ENCODE measurements around the gene UROS. TPM values are rescaled to one million over a fixed set of nuclear protein-coding genes. Genes with fewer than 3 reads are reported as not detected.

UROS gene
- polyA plus RNA-seq, 1 of the 3 experiments (the other 2 are of a cell fraction), result 49.2 TPM

- TF ChIP-seq REST (IDR thresholded peaks at IDR 0.05; ENCODE audit: low read depth, low read length) (no peak), ELF1 (IDR thresholded peaks at IDR 0.05) (no peak), FOXM1 (IDR thresholded peaks at IDR 0.05; ENCODE audit: low read depth) (no peak), YY1 (IDR thresholded peaks at IDR 0.05; ENCODE audit: low read depth) (no peak), JUND (IDR thresholded peaks at IDR 0.05) (no peak)
Measured at GRCh38 chr10:125795637-125796190, 27.3 kb downstream of the UROS start (continued).

- POLR2A ChIA-PET, result no interaction called here
- H3K4me2 ChIP-seq, result no peak overlapping the region
- no peaks in the 10 kb centered on the region for H3K9me2 ChIP-seq
- H3K79me2 ChIP-seq (ENCODE audit: insufficient read depth), result no peaks in the 10 kb centered on the region
- no CpG with 5 or more reads among the region's 2 CpGs for WGBS (ENCODE audit: low lambda C conversion rate)
- H3K36me3 ChIP-seq (replicated peaks in 1 of 2; ENCODE audit: control insufficient read depth in 1 of 2, insufficient read depth in 2 of 2, low read length in 1 of 2), result peaks cover 10 to 67% of the 10 kb centered on the region in 2 experiments
- no peaks in the 10 kb centered on the region for H3K27me3 ChIP-seq (ENCODE audit: insufficient read depth)
- H3K4me3 ChIP-seq (ENCODE audit: low read depth in 2 of 2, low read length in 1 of 2), result no peak overlapping the region
- no peaks in the 10 kb centered on the region for H3K9me3 ChIP-seq
- H3F3A ChIP-seq (replicated peaks; ENCODE audit: insufficient read depth), result no peaks in the 10 kb centered on the region
- no peak overlapping the region for H3K27ac ChIP-seq (ENCODE audit: low read depth in 2 of 2, low read length in 1 of 2)
- TF ChIP-seq RFX5 (IDR thresholded peaks at IDR 0.05; ENCODE audit: low read length), result no peak
- no peak for TF ChIP-seq MXI1 (IDR thresholded peaks at IDR 0.05; ENCODE audit: low read depth, low read length)
- no peak for TF ChIP-seq TEAD4 (IDR thresholded peaks at IDR 0.05; ENCODE audit: borderline replicate concordance, insufficient read depth)
- TF ChIP-seq CTCF (IDR thresholded peaks at IDR 0.05), result no peak
- no peak for TF ChIP-seq FOXJ3 (CRISPR knock-in tag; IDR thresholded peaks at IDR 0.05)
- no peak for TF ChIP-seq ELF1 (IDR thresholded peaks at IDR 0.05)
- no peak for TF ChIP-seq GABPA (IDR thresholded peaks at IDR 0.05; ENCODE audit: low read depth)
- no peak for TF ChIP-seq ZBTB33 (IDR thresholded peaks at IDR 0.05; ENCODE audit: borderline replicate concordance, low read depth)
- no peak for TF ChIP-seq REST (IDR thresholded peaks at IDR 0.05; ENCODE audit: low read depth, low read length)
- TF ChIP-seq MAX (IDR thresholded peaks at IDR 0.05; ENCODE audit: low read depth), result no peak
- no peak for TF ChIP-seq USF2 (IDR thresholded peaks at IDR 0.05; ENCODE audit: borderline replicate concordance, low read depth, low read length)
- TF ChIP-seq NRF1 (IDR thresholded peaks at IDR 0.05; ENCODE audit: low read depth, low read length), result no peak
- no peak overlapping the region for H2AFZ ChIP-seq (ENCODE audit: low read depth)
- H3K9ac ChIP-seq, result no peak overlapping the region
- H3K4me1 ChIP-seq (ENCODE audit: control insufficient read depth in 1 of 2, insufficient read depth in 2 of 2, low read depth in 1 of 2, low read length in 1 of 2), result no peaks in the 10 kb centered on the region
- DNase-seq, result no peak
- CTCF ChIA-PET, result no interaction called here
- H4K20me1 ChIP-seq (ENCODE audit: insufficient read depth), result no peaks in the 10 kb centered on the region
Measured at GRCh38 chr10:125795128-125795527, 27.9 kb downstream of the UROS start.
